A549 (cell line): Measurements from ENCODE around the gene PAFAH1B2. TPM values are rescaled to one million over a fixed set of nuclear protein-coding genes. Genes with fewer than 3 reads are reported as not detected.

Experiments used
- ATAC-seq, 2 experiments: fragments of 200-7000 bp in 1 of 2; fragments of >200 bp in 1 of 2; cut with Nextera tagmentation in 1 of 2; cut with Tn5 transposase in 1 of 2; 3 replicates each; pipeline versions ENCODE4 v1.8.0 to v1.9.1; 2018 to 2020; ENCODE audit warnings: mild to moderate bottlenecking in 1 of 2, moderate library complexity in 1 of 2
- CTCF ChIA-PET: fragments of 300-600 bp; sonication (Branson Sonifier 250); formaldehyde crosslinking; extraction: SDS; loops from one replicate; lab custom pipeline; 2021; ENCODE audit warnings: antibody characterized with exemption, inconsistent platforms; lab: Yijun Ruan, JAX
- POLR2A ChIA-PET: fragments of 350-600 bp; formaldehyde crosslinking; extraction: SDS; loops from one replicate; lab custom pipeline; 2021; ENCODE audit warnings: antibody characterized with exemption, inconsistent platforms; lab: Yijun Ruan, JAX
- DNase-seq, 2 experiments: peaks; one replicate each; pipeline versions ENCODE4 v3.0.0 to v3.0.0-alpha.2; 2011 to 2016; ENCODE audit warnings: low read depth in 1 of 2, low spot score in 1 of 2
- FAIRE-seq: peaks from 2 replicates; lab custom pipeline; 2011; peaks lifted over from hg19 to GRCh38; lab: Jason Lieb, UNC
- H3K27ac ChIP-seq, 2 experiments: fragments of >200 bp; sonication (Bioruptor Twin); formaldehyde crosslinking; 3 replicates each; pipeline ENCODE4 v1.5.1; 2016 to 2017
- H3K4me1 ChIP-seq: fragments of >200 bp; sonication (Bioruptor Twin); formaldehyde crosslinking; 3 replicates; pipeline ENCODE4 v1.6.1; 2016
- H3K4me2 ChIP-seq: fragments of >200 bp; sonication (Bioruptor Twin); formaldehyde crosslinking; 3 replicates; pipeline ENCODE4 v1.6.1; 2016
- H3K4me3 ChIP-seq: fragments of >200 bp; sonication (Bioruptor Twin); formaldehyde crosslinking; 3 replicates; pipeline ENCODE4 v1.5.1; 2016
- H3K9me3 ChIP-seq: fragments of >200 bp; sonication (Bioruptor Twin); formaldehyde crosslinking; 3 replicates; pipeline ENCODE4 v1.6.1; 2016
- ATOH8 ChIP-seq: fragments of 250-450 bp; sonication (Bioruptor Pico); IDR thresholded peaks from 2 replicates; pipeline ENCODE4 v1.5.0; 2020; ENCODE audit warnings: low read depth, mild to moderate bottlenecking, moderate library complexity
- BCL3 ChIP-seq: fragments of >200 bp; sonication (Bioruptor Twin); formaldehyde crosslinking; IDR thresholded peaks from 3 replicates; pipeline ENCODE4 v1.6.1; 2016
- CBX2 ChIP-seq: fragments of 200-600 bp; sonication (generic); IDR thresholded peaks from 2 replicates; pipeline ENCODE4 v1.6.1; 2016; ENCODE audit warnings: low read depth, mild to moderate bottlenecking, borderline replicate concordance
- CBX8 ChIP-seq: fragments of 200-600 bp; sonication (generic); IDR thresholded peaks from 2 replicates; pipeline ENCODE4 v1.6.1; 2016
- CEBPB ChIP-seq, 2 experiments: fragments of >200 bp in 1 of 2; sonication (Bioruptor Twin) in 1 of 2; formaldehyde crosslinking in 1 of 2; IDR thresholded peaks; 2 replicates each; pipeline ENCODE4 v1.6.1; 2012 to 2016
- CHD2 ChIP-seq: fragments of 150-350 bp; IDR thresholded peaks from 2 replicates; pipeline ENCODE4 v1.6.1; 2014; ENCODE audit warnings: low read length; ENCODE audit not compliant: partially characterized antibody
- E2F6 ChIP-seq: IDR thresholded peaks from 2 replicates; pipeline ENCODE4 v1.6.1; 2012; ENCODE audit warnings: low read depth, borderline replicate concordance
- EHF ChIP-seq: fragments of 250-450 bp; sonication (Bioruptor Pico); IDR thresholded peaks from 2 replicates; pipeline ENCODE4 v1.5.0; 2020; ENCODE audit warnings: mild to moderate bottlenecking
- EHMT2 ChIP-seq: fragments of 200-600 bp; sonication (generic); IDR thresholded peaks from 2 replicates; pipeline ENCODE4 v1.6.1; 2016; ENCODE audit warnings: antibody characterized with exemption, low read depth, mild to moderate bottlenecking, moderate library complexity
- ELK1 ChIP-seq: fragments of 150-350 bp; IDR thresholded peaks from 2 replicates; pipeline ENCODE4 v1.6.1; 2014; ENCODE audit warnings: low read depth, mild to moderate bottlenecking, low read length
- FOSL2 ChIP-seq, 2 experiments: fragments of 450-650 bp in 1 of 2; fragments of >200 bp in 1 of 2; sonication (Bioruptor Twin) in 1 of 2; formaldehyde crosslinking; IDR thresholded peaks; 2 replicates each; pipeline versions ENCODE4 v1.5.0 to v1.6.1; 2016 to 2020; ENCODE audit warnings: mild to moderate bottlenecking in 1 of 2, moderate library complexity in 1 of 2
- GATA3 ChIP-seq: IDR thresholded peaks from 2 replicates; pipeline ENCODE4 v1.6.1; 2012; ENCODE audit warnings: borderline replicate concordance
- HES2 ChIP-seq: fragments of >200 bp; sonication (Bioruptor Twin); formaldehyde crosslinking; IDR thresholded peaks from 2 replicates; pipeline ENCODE4 v1.6.1; 2016
- HEYL ChIP-seq: fragments of 250-450 bp; sonication (Bioruptor Pico); IDR thresholded peaks from 2 replicates; pipeline ENCODE4 v1.8.0; 2021; ENCODE audit warnings: mild to moderate bottlenecking, moderate library complexity
- HMGXB4 ChIP-seq: fragments of 250-450 bp; sonication (Bioruptor Pico); IDR thresholded peaks from 2 replicates; pipeline ENCODE4 v1.5.0; 2021; ENCODE audit warnings: mild to moderate bottlenecking, moderate library complexity, borderline replicate concordance
- HOXA7 ChIP-seq: fragments of 250-450 bp; sonication (Bioruptor Pico); IDR thresholded peaks from 2 replicates; pipeline ENCODE4 v1.5.0; 2020; ENCODE audit warnings: mild to moderate bottlenecking, moderate library complexity
- HOXB13 ChIP-seq: fragments of 250-450 bp; sonication (Bioruptor Pico); IDR thresholded peaks from 2 replicates; pipeline ENCODE4 v1.5.0; 2020; ENCODE audit warnings: low read depth, mild to moderate bottlenecking, moderate library complexity
- MAFK ChIP-seq: fragments of 450-650 bp; IDR thresholded peaks from 2 replicates; pipeline ENCODE4 v1.6.1; 2014; ENCODE audit not compliant: partially characterized antibody
- MAX ChIP-seq: IDR thresholded peaks from 2 replicates; pipeline ENCODE4 v1.6.1; 2012
- MAZ ChIP-seq: fragments of 150-350 bp; IDR thresholded peaks from 2 replicates; pipeline ENCODE4 v1.6.1; 2014; ENCODE audit warnings: antibody characterized with exemption, low read depth, low read length, borderline replicate concordance
- MYC ChIP-seq: IDR thresholded peaks from 2 replicates; pipeline ENCODE4 v1.6.1; 2012; ENCODE audit warnings: mild to moderate bottlenecking, inconsistent platforms, low read length, improper control_type of control experiment, borderline replicate concordance
- NFE2L2 ChIP-seq: fragments of 150-350 bp; conservative IDR thresholded peaks from 2 replicates; pipeline ENCODE4 v1.6.1; 2014; ENCODE audit warnings: low read length
- PBX3 ChIP-seq: IDR thresholded peaks from 2 replicates; pipeline ENCODE4 v1.6.1; 2012
- POLR2A ChIP-seq: IDR thresholded peaks from 2 replicates; pipeline ENCODE4 v1.6.1; 2012; ENCODE audit warnings: mild to moderate bottlenecking, low read length
- RCOR1 ChIP-seq: fragments of 150-350 bp; IDR thresholded peaks from 2 replicates; pipeline ENCODE4 v1.6.1; 2014; ENCODE audit warnings: antibody characterized with exemption, low read length, low read depth
- RFX5 ChIP-seq: fragments of 450-650 bp; IDR thresholded peaks from 2 replicates; pipeline ENCODE4 v1.7.1; 2014; ENCODE audit warnings: antibody characterized with exemption, mild to moderate bottlenecking, moderate library complexity
- RNF2 ChIP-seq: fragments of 200-600 bp; sonication (generic); IDR thresholded peaks from 2 replicates; pipeline ENCODE4 v1.6.1; 2016; ENCODE audit warnings: low read depth, mild to moderate bottlenecking, antibody characterized with exemption, moderate library complexity, borderline replicate concordance
- SMC3 ChIP-seq: fragments of >200 bp; sonication (Bioruptor Twin); formaldehyde crosslinking; IDR thresholded peaks from 3 replicates; pipeline ENCODE4 v1.6.1; 2018; ENCODE audit warnings: inconsistent platforms
- ZFP36 ChIP-seq: fragments of 450-650 bp; IDR thresholded peaks from 2 replicates; pipeline ENCODE4 v1.6.1; 2014; ENCODE audit warnings: borderline replicate concordance; ENCODE audit not compliant: partially characterized antibody
- WGBS: methylation state at CpG from one replicate; pipeline ENCODE4 v1.1.6; 2017; ENCODE audit errors: missing lambda C conversion rate; 5-methylcytosine and 5-hydroxymethylcytosine counted together
- polyA plus RNA-seq, 4 experiments: library from polyadenylated mRNA; depleted of rRNA in 3 of 4; stranded (reverse); fragments of >200 nt; fragmentation: RNase III in 1 of 4; extraction: RNeasy Plus Mini Kit Qiagen cat#74134 plus additional on column Dnase treatment in 1 of 4; gene quantifications; 2 replicates in 3 of 4; 3 replicates in 1 of 4; pipeline ENCODE4 v1.2.3, GENCODE V29; 2011 to 2017

Gene PAFAH1B2
- polyA plus RNA-seq, 2 of the 4 experiments (the other 2 are of a cell fraction) = 32.9 to 55.3 TPM

GRCh38 chr11:117166491-117166890 is 22.4 kb downstream of the PAFAH1B2 start:
- FAIRE-seq (no peak), ATAC-seq (no peak), DNase-seq (no peak)
- TF ChIP-seq HES2 = no peak
- TF ChIP-seq NFE2L2 = no peak
- no peak for TF ChIP-seq RNF2
- no peak for TF ChIP-seq HOXB13
- TF ChIP-seq E2F6 = no peak
- TF ChIP-seq MAX = no peak
- no peak for TF ChIP-seq ATOH8 (CRISPR knock-in tag)
- no peak for TF ChIP-seq EHF
- no peak for TF ChIP-seq CBX2
- TF ChIP-seq RFX5 = no peak
- TF ChIP-seq BCL3 = no peak
- TF ChIP-seq EHMT2 = no peak
- TF ChIP-seq ELK1 = no peak
- Histone ChIP-seq H3K27ac (no peak overlapping the region), H3K4me1 (no peaks in the 10 kb centered on the region), H3K9me3 (no peaks in the 10 kb centered on the region), H3K4me3 (no peak overlapping the region), H3K4me2 (no peak overlapping the region)
- CTCF ChIA-PET = interaction anchor here (1.4 kb wide), 1 partner anchor 10 kb away, joined by 4 read pairs; no protein-coding TSS in a partner anchor
- 80% methylated on average over 1 of the region's 1 CpG for WGBS
- POLR2A ChIA-PET = interaction anchor here (0.6 to 1.4 kb wide), 2 partner anchors 12 to 141 kb away, joined by 3 to 6 read pairs; partner anchors contain the start of gene SIDT2

- H3K27ac ChIP-seq = no peak overlapping the region
- ATAC-seq (no peak), FAIRE-seq (no peak), DNase-seq (no peak)
- no peak overlapping the region for H3K4me2 ChIP-seq
- no peaks in the 10 kb centered on the region for H3K9me3 ChIP-seq
- TF ChIP-seq HMGXB4 (CRISPR knock-in tag) = no peak
- no peak for TF ChIP-seq SMC3
- no peak for TF ChIP-seq HOXA7 (CRISPR knock-in tag)
- no peak for TF ChIP-seq CBX8
- no peak for TF ChIP-seq CBX2
- no peak for TF ChIP-seq HEYL (CRISPR knock-in tag)
- TF ChIP-seq CHD2 = no peak
- TF ChIP-seq MYC = no peak
- TF ChIP-seq PBX3 = no peak
- no peak for TF ChIP-seq GATA3
- TF ChIP-seq POLR2A = no peak
- no peak for TF ChIP-seq MAFK
- TF ChIP-seq ZFP36 = no peak
- TF ChIP-seq FOSL2 (IDR thresholded peaks at IDR 0.05) = no peak
- no peak for TF ChIP-seq FOSL2 (CRISPR knock-in tag; IDR thresholded peaks at IDR 0.05)
- TF ChIP-seq MAZ = no peak
- TF ChIP-seq EHMT2 = no peak
- TF ChIP-seq EHF = no peak
- no peak for TF ChIP-seq CEBPB (IDR thresholded peaks at IDR 0.05)
- no peak for TF ChIP-seq RCOR1
- ChIA-PET POLR2A (no interaction called here), CTCF (interaction anchor here (1.2 to 1.8 kb wide), 2 partner anchors 12 to 377 kb away, joined by 3 to 5 read pairs; no protein-coding TSS in a partner anchor)
- H3K4me1 ChIP-seq = no peaks in the 10 kb centered on the region
- WGBS = 89% methylated on average over 2 of the region's 2 CpGs
- H3K4me3 ChIP-seq = no peak overlapping the region
Observed at GRCh38 chr11:117169736-117170135, 25.6 kb downstream of the PAFAH1B2 start.
